Inflammatory macrophage (primary cell): Measurements from ENCODE around the gene IRS1.

Source experiments
- DNase-seq, 2 donors: peaks; one replicate each; pipeline ENCODE4 v3.0.0-alpha.2; 2020 to 2022

The IRS1 gene

GRCh38 chr2:226788881-226789490 lies 10.6 kb downstream of the IRS1 start:
- no peak for DNase-seq

- no peak for DNase-seq
Observed at GRCh38 chr2:226788064-226788463, 11.6 kb downstream of the IRS1 start.

GRCh38 chr2:226783885-226784284 lies 15.7 kb downstream of the IRS1 start:
- DNase-seq, result no peak

- DNase-seq, result no peak
Observed at GRCh38 chr2:226782092-226782713, 17.4 kb downstream of the IRS1 start.

- DNase-seq, result no peak
Observed at GRCh38 chr2:226780431-226780830, 19.2 kb downstream of the IRS1 start.

GRCh38 chr2:226777611-226778010 lies 22.0 kb downstream of the IRS1 start:
- DNase-seq, result no peak

- no peak for DNase-seq
Observed at GRCh38 chr2:226776104-226776503, 23.5 kb downstream of the IRS1 start.

- no peak for DNase-seq
Observed at GRCh38 chr2:226775032-226775509, 24.5 kb downstream of the IRS1 start.

GRCh38 chr2:226773291-226773690 lies 26.3 kb downstream of the IRS1 start:
- no peak for DNase-seq

- peak; percentile 57 to 62 for DNase-seq
Observed at GRCh38 chr2:226772389-226773179, 27.0 kb downstream of the IRS1 start.

GRCh38 chr2:226771067-226771466 lies 28.6 kb downstream of the IRS1 start:
- no peak for DNase-seq

- no peak for DNase-seq
Observed at GRCh38 chr2:226767056-226767813, 32.4 kb downstream of the IRS1 start.

- no peak for DNase-seq
Observed at GRCh38 chr2:226766352-226767055, 33.1 kb downstream of the IRS1 start.

- no peak for DNase-seq
Observed at GRCh38 chr2:226763320-226763719, 36.3 kb downstream of the IRS1 start.

- no peak for DNase-seq
Observed at GRCh38 chr2:226761195-226761583, 38.4 kb downstream of the IRS1 start.

GRCh38 chr2:226760412-226761194 lies 39.0 kb downstream of the IRS1 start:
- DNase-seq, result no peak

- DNase-seq, result no peak
Observed at GRCh38 chr2:226759768-226760167, 39.9 kb downstream of the IRS1 start.

GRCh38 chr2:226758921-226759640 lies 40.5 kb downstream of the IRS1 start:
- DNase-seq, result no peak

GRCh38 chr2:226756131-226756530 lies 43.5 kb downstream of the IRS1 start:
- DNase-seq, result no peak

- no peak for DNase-seq
Observed at GRCh38 chr2:226755631-226756030, 44.0 kb downstream of the IRS1 start.
